CD14-positive monocyte (primary cell): ENCODE results near the gene DCC. TPM values are rescaled to one million over a fixed set of nuclear protein-coding genes. Genes with fewer than 3 reads are reported as not detected.

ENCODE experiments used
- DNase-seq, 3 donors: peaks; one replicate each; pipeline ENCODE4 v3.0.0-alpha.2; 2011 to 2022
- H2AFZ ChIP-seq: 2 replicates; pipeline ENCODE4 v1.6.0; 2012; ENCODE audit warnings: mild to moderate bottlenecking, low read depth, low read length, inconsistent platforms; ENCODE audit not compliant: insufficient read depth, poor library complexity, severe bottlenecking
- H3K27ac ChIP-seq, 2 donors: 1 replicate in 1 of 2; 2 replicates in 1 of 2; pipeline ENCODE4 v1.5.1; 2012 to 2013; ENCODE audit warnings: low read length in 2 of 2, control low read depth in 1 of 2, inconsistent platforms in 1 of 2, low read depth in 1 of 2, mild to moderate bottlenecking in 1 of 2
- H3K27me3 ChIP-seq, 2 donors: one replicate each; pipeline versions ENCODE4 v1.6.0 to v1.6.1; 2011 to 2013; ENCODE audit warnings: low read length in 2 of 2; ENCODE audit not compliant: control insufficient read depth in 2 of 2, insufficient read depth in 2 of 2
- H3K36me3 ChIP-seq, 2 donors: replicated peaks in 1 of 2; 1 replicate in 1 of 2; 2 replicates in 1 of 2; pipeline versions ENCODE4 v1.5.1 to v1.6.1; 2012 to 2013; ENCODE audit warnings: low read length in 2 of 2, control low read depth in 1 of 2, inconsistent platforms in 1 of 2, mild to moderate bottlenecking in 1 of 2; ENCODE audit not compliant: insufficient read depth in 2 of 2, control insufficient read depth in 1 of 2
- H3K4me1 ChIP-seq, 2 donors: 1 replicate in 1 of 2; 2 replicates in 1 of 2; pipeline versions ENCODE4 v1.5.1 to v1.6.1; 2012 to 2013; ENCODE audit warnings: low read length in 2 of 2, control low read depth in 1 of 2, inconsistent platforms in 1 of 2, mild to moderate bottlenecking in 1 of 2, moderate library complexity in 1 of 2; ENCODE audit not compliant: insufficient read depth in 2 of 2, control insufficient read depth in 1 of 2
- H3K4me2 ChIP-seq: replicated peaks from 2 replicates; pipeline ENCODE3; 2012; ENCODE audit warnings: low read length, moderate library complexity, mild to moderate bottlenecking; ENCODE audit not compliant: poor library complexity, severe bottlenecking; ENCODE audit errors: extremely low read depth
- H3K4me3 ChIP-seq, 3 experiments: fragments of 200-600 bp in 1 of 3; sonication (generic) in 1 of 3; replicated peaks in 1 of 3; 1 replicate in 2 of 3; 2 replicates in 1 of 3; pipeline ENCODE4 v1.5.1; 2011 to 2013; ENCODE audit warnings: low read length in 3 of 3, mild to moderate bottlenecking in 3 of 3, control low read depth in 2 of 3, low read depth in 2 of 3, inconsistent platforms in 1 of 3, moderate library complexity in 1 of 3
- H3K79me2 ChIP-seq: 2 replicates; pipeline ENCODE4 v1.6.0; 2012; ENCODE audit warnings: mild to moderate bottlenecking, control low read depth, inconsistent platforms, low read length, moderate library complexity; ENCODE audit not compliant: insufficient read depth
- H3K9ac ChIP-seq: 2 replicates; pipeline ENCODE4 v1.6.0; 2017; ENCODE audit warnings: low read length, mild to moderate bottlenecking; ENCODE audit not compliant: insufficient read depth, poor library complexity, severe bottlenecking
- H3K9me3 ChIP-seq, 2 donors: replicated peaks in 1 of 2; 1 replicate in 1 of 2; 2 replicates in 1 of 2; pipeline versions ENCODE4 v1.5.1 to v1.6.1; 2012 to 2013; ENCODE audit warnings: low read length in 2 of 2, control low read depth in 1 of 2; ENCODE audit not compliant: control insufficient read depth in 1 of 2, insufficient read depth in 1 of 2
- H4K20me1 ChIP-seq: 2 replicates; pipeline ENCODE4 v1.6.0; 2012; ENCODE audit warnings: mild to moderate bottlenecking, low read length, control low read depth, moderate library complexity; ENCODE audit not compliant: insufficient read depth
- H3K27ac Mint-ChIP-seq, 7 donors: one replicate each; pipeline ENCODE4 v1.8.0; 2020; ENCODE audit warnings: mild to moderate bottlenecking in 7 of 7, mixed read lengths in 7 of 7, moderate library complexity in 6 of 7, inconsistent platforms in 2 of 7
- H3K27me3 Mint-ChIP-seq, 3 donors: one replicate each; pipeline ENCODE4 v1.8.0; 2021 to 2022; ENCODE audit warnings: low read depth in 3 of 3, mild to moderate bottlenecking in 3 of 3, mixed read lengths in 3 of 3, moderate library complexity in 3 of 3, inconsistent platforms in 1 of 3
- H3K36me3 Mint-ChIP-seq, 2 donors: one replicate each; pipeline ENCODE4 v1.8.0; 2020; ENCODE audit warnings: mixed read lengths in 2 of 2, inconsistent platforms in 1 of 2, mild to moderate bottlenecking in 1 of 2
- H3K4me1 Mint-ChIP-seq: one replicate; pipeline ENCODE4 v1.8.0; 2020; ENCODE audit warnings: mild to moderate bottlenecking, mixed read lengths
- H3K4me3 Mint-ChIP-seq, 2 donors: one replicate each; pipeline ENCODE4 v1.8.0; 2020; ENCODE audit warnings: mild to moderate bottlenecking in 2 of 2, mixed read lengths in 2 of 2, moderate library complexity in 1 of 2
- H3K9me3 Mint-ChIP-seq, 7 donors: one replicate each; pipeline ENCODE4 v1.8.0; 2020 to 2022; ENCODE audit warnings: mixed read lengths in 7 of 7, mild to moderate bottlenecking in 6 of 7, moderate library complexity in 6 of 7, inconsistent platforms in 2 of 7
- WGBS: methylation state at CpG from one replicate; pipeline ENCODE4 v1.1.5; 2013; ENCODE audit warnings: missing lambda C conversion rate; ENCODE audit not compliant: insufficient coverage; 5-methylcytosine and 5-hydroxymethylcytosine counted together
- intact Hi-C, 2 donors: fragments of 100-400 bp; cut with micrococcal nuclease; formaldehyde crosslinking; loops; one replicate each; pipeline versions ENCODE4 v1.15.0 to v1.15.1; 2023
- polyA plus RNA-seq, 3 donors: library from polyadenylated mRNA; depleted of rRNA in 1 of 3; unstranded in 2 of 3; stranded (reverse) in 1 of 3; fragments of 300-500 nt in 2 of 3; fragments of >200 nt in 1 of 3; fragmentation: Illumina TruSeq in 2 of 3; gene quantifications; 1 replicate in 2 of 3; 2 replicates in 1 of 3; pipeline ENCODE4 v1.2.3, GENCODE V29; 2012 to 2021
- TF ChIP-seq, protein P1 (sequence below): fragments of 200-600 bp; IDR thresholded peaks from one replicate; pipeline ENCODE4 v1.8.0; 2022; ENCODE audit warnings: antibody characterized with exemption, mild to moderate bottlenecking

The DCC gene
- polyA plus RNA-seq, 3 donors = not detected

DNA sequence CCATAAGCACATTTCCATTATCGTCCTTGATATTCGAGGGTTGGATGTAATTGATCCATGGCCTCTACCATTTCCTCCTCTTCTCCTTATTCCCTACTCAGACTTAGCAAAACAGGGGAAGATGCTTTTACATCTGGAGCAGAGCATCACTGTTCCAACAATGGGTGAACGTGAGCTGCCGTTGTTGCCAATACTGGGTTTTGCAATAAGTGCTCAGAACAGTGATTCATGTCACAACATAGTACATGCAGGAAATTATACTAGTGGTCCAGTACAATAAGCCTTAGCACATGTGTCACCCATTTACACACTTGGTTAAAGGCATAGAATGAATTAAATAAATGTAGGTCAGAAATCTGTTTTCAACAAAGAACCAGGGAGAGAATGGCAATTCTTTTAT is 112.4 kb downstream of the DCC start:
- H3K4me1 ChIP-seq = no peaks in the 10 kb centered on the region
- no peaks in the 10 kb centered on the region for H3K36me3 Mint-ChIP-seq
- no peak overlapping the region for H3K27ac Mint-ChIP-seq
- no peaks in the 10 kb centered on the region for H3K79me2 ChIP-seq
- no peak for DNase-seq
- H3K4me3 ChIP-seq = no peak overlapping the region
- H3K27me3 ChIP-seq = no peaks in the 10 kb centered on the region
- TF ChIP-seq, protein P1, sequence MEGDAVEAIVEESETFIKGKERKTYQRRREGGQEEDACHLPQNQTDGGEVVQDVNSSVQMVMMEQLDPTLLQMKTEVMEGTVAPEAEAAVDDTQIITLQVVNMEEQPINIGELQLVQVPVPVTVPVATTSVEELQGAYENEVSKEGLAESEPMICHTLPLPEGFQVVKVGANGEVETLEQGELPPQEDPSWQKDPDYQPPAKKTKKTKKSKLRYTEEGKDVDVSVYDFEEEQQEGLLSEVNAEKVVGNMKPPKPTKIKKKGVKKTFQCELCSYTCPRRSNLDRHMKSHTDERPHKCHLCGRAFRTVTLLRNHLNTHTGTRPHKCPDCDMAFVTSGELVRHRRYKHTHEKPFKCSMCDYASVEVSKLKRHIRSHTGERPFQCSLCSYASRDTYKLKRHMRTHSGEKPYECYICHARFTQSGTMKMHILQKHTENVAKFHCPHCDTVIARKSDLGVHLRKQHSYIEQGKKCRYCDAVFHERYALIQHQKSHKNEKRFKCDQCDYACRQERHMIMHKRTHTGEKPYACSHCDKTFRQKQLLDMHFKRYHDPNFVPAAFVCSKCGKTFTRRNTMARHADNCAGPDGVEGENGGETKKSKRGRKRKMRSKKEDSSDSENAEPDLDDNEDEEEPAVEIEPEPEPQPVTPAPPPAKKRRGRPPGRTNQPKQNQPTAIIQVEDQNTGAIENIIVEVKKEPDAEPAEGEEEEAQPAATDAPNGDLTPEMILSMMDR = no peak
- H3K9me3 Mint-ChIP-seq = peaks cover 0 to 5% (median 0%) of the 10 kb centered on the region in 7 donors
- no peaks in the 10 kb centered on the region for H3K4me1 Mint-ChIP-seq
- no peak overlapping the region for H2AFZ ChIP-seq
- H3K36me3 ChIP-seq = no peaks in the 10 kb centered on the region
- H3K27me3 Mint-ChIP-seq = no peaks in the 10 kb centered on the region
- no peak overlapping the region for H3K4me2 ChIP-seq
- no peaks in the 10 kb centered on the region for H3K9me3 ChIP-seq
- intact Hi-C loops = no loop called here
- no peaks in the 10 kb centered on the region for H4K20me1 ChIP-seq
- H3K9ac ChIP-seq = no peak overlapping the region
- H3K4me3 Mint-ChIP-seq = no peak overlapping the region
- H3K27ac ChIP-seq = no peak overlapping the region
- 93% methylated on average over 2 of the region's 4 CpGs for WGBS

DNA sequence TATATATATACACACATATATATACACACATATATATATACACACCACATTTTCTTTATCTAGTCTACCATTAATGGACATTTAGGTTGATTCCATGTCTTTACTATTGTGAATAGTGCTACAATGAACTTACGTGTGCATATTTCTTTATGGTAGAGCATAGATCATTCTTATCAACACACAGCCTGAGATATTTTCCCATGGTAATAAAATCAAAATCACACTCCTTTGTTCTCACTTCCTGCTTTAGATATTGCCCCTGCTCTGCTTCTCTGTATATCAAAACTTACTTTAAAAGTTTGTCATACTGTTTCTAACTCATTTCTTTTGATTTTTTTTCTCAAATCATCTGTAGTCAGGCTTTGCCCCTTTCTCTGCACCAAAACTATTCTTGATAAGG is 119.9 kb downstream of the DCC start:
- intact Hi-C loops = no loop called here
- H3K9me3 ChIP-seq = no peaks in the 10 kb centered on the region
- no peak overlapping the region for H3K27ac ChIP-seq
- H3K9me3 Mint-ChIP-seq = peaks cover 0 to 6% (median 1%) of the 10 kb centered on the region in 7 donors
- H3K27ac Mint-ChIP-seq = no peak overlapping the region
- no peaks in the 10 kb centered on the region for H4K20me1 ChIP-seq
- H3K4me1 ChIP-seq = no peaks in the 10 kb centered on the region
- no peaks in the 10 kb centered on the region for H3K36me3 ChIP-seq
- no peaks in the 10 kb centered on the region for H3K4me1 Mint-ChIP-seq
- no CpG with 5 or more reads among the region's 1 CpG for WGBS
- H3K79me2 ChIP-seq = no peaks in the 10 kb centered on the region
- no peak overlapping the region for H3K4me3 Mint-ChIP-seq
- TF ChIP-seq, protein P1 = no peak
- no peaks in the 10 kb centered on the region for H3K27me3 ChIP-seq
- no peak overlapping the region for H3K9ac ChIP-seq
- H3K36me3 Mint-ChIP-seq = no peaks in the 10 kb centered on the region
- DNase-seq = no peak
- H2AFZ ChIP-seq = no peak overlapping the region
- H3K4me3 ChIP-seq = no peak overlapping the region
- no peak overlapping the region for H3K4me2 ChIP-seq
- H3K27me3 Mint-ChIP-seq = no peaks in the 10 kb centered on the region
